Stimulated activated CD8-positive, alpha-beta memory T cell treated with anti-CD3 and anti-CD28 coated beads, Interleukin-7, amount 100 ng/mL, for 4 hours (primary cell): Measurements from ENCODE around the gene ARHGAP8.
"Not testable (repeated sequence)": the region's sequence is repeated elsewhere in the genome, so short reads cannot be mapped to it uniquely, and the experiment has no call there.

ENCODE experiments used
- DNase-seq, 2 donors: peaks; one replicate each; pipeline ENCODE4 v3.0.0-alpha.2; 2020; ENCODE audit warnings: low read depth in 2 of 2

Gene ARHGAP8

DNA sequence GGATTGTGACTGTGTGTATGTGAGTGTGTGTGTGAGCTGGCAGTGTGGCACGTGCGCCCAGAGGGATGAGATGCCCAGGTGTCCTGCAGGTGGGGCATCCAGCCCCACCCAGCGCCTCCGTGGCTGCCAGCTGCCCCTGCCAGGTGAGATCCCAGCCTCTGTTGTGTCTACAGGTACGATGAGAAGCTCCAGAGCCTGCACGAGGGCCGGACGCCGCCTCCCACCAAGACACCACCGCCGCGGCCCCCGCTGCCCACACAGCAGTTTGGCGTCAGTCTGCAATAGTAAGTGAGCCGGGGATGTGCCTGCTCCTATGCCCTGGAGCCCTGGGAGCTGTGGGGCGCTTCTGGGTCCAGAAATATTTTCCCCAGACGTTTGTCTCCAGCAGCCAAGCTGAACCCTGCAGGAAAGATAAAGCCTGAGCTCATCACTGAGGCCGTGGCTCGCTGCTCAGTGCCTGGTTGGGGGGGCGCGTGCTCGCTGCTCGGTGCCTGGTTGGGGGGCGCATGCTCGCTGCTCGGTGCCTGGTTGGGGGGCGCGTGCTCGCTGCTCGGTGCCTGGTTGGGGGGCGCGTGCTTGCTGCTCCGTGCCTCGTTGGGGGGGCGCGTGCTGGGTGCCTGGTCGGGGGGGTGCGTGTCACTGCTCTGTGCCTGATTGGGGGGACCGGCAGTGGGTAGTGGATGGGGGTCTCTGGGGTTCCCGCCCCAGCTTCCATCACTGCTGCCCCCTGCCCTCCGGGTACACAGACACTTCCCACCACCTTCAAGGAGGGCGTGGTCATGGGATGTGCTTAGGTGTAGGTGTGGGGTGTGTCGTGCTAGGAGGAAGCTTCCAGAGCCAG lies 73.2 kb downstream of the ARHGAP8 start:
- no peak for DNase-seq

DNA sequence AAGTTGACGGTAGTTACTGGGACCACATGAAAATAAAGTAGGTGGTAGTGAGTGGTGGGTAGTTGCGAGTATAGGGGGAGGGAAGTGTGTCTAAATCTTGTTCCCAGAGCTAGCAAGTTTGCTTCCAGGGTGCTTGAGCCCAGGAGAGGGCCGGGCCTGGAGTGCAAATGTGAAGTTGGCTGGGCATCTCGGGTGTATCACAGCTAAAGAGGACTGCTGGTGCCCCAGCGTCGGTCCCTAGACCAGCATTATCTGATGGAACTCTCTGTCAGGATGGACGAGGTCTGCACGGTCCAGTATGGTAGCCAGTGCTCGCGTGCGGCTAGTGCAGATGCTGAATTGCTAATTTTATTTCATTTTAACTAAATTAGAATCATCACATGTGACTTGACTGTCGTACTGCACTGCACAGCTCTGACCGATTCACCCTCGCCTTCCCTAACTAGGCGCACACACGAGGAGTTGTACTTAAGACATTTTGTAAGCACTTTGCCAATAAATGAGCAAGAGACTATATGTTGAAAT lies 75.4 kb downstream of the ARHGAP8 start:
- DNase-seq, result no peak

DNA sequence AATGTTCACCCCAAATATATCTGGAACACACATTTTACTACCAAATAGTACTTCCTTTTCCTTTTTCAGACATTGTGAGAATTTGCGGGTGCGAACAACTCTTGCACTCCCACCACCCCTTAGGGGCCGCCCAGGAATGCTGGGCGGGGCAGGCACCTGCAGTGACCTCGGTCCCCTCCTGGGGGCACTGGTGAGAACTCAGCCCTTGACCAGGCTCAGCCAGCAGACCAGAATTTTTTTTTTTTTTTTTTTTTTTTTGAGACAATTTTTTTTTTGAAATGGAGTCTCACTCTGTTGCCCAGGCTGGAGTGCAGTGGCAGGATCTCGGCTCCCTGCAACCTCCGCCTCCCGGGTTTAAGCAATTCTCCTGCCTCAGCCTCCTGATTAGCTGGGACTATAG lies 75.8 kb downstream of the ARHGAP8 start:
- DNase-seq, result no peak

DNA sequence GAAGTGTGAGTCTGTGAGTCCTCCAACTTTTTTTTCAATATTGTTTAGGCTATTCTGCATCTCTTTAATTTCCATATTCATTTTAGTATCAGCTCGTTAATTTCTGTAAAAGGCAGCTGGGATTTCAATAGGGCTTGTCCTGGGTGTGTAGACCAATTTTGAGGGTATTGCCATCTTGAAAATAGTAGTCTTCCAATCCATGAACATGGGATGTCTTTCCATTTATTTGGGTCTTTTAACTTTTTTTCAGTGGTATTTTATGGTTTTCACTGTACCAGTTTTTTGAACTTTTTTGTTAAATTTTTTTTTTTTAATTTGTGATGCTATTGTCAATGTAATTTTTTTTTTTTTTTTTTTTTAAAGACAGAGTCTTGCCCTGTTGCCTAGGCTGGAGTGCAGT lies 79.5 kb downstream of the ARHGAP8 start:
- DNase-seq, result no peak

DNA sequence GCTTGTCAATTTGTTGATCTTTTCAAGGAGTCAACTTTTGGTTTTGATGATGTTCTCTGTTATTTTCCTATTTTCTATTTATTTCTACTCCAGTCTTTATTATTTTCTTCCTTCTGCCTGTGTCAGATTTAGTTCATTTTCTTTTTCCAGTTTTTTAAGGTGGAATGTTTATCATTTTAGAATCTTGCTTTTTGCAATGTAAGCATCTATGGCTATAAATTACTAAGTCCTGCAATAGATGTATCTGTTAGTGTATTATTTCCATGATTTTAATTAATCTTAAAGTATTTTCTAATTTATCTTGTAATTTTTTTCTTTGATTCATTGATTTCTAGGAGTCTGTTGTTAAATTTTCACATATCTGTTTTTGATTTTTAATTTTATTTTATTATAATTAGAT lies 81.7 kb downstream of the ARHGAP8 start:
- DNase-seq, result no peak

DNA sequence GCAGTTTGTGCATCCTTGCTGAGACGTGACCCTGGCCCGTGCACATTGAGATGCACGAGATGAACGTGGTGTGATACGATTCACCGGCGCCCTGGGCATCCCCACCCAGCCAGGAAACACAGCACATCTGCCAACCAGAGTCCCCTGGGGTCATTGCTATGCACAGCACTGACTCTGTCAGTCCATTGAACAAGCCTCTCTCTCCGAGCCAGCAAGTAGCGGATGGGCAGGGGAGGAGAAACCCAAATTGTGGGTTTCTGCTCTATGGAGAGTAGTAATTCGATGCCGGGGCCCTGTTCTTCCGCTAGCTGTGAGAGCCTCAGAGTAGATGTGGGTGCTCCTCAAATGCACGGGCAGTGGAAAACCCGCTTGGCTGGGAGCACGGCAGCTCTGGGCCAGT lies 85.1 kb downstream of the ARHGAP8 start:
- DNase-seq, result no peak

DNA sequence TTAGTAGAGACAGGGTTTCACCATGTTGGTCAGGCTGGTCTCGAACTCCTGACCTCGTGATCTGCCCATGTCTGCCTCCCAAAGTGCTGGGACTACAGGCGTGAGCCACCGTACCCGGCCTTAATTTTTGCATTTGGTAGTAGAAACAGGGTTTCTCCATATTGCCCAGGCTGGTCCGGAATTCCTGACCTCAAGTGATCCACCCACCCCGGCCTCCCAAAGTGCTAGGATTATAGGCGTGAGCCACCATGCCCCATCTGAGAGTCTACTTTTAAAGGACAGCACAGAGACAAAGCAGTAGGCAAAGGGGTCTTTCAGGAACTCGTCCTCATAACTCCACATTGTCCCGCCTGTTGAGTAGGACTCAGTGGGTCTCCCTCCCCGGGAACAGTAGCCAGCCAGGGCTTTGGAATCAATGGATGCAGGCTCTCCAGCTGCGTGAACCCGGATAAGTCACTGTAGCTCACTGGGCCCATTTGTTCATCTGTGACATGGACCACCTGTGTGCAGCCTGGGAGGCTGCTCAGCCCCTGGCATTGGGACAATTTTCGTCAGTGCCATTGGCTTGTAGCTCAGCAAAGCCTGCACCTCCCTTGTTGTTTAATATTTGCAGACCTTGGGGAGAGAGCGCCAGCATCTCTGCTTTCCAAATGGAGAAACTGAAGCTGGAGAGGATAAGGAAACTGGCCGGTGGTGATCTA lies 86.1 kb downstream of the ARHGAP8 start:
- DNase-seq, result no peak

DNA sequence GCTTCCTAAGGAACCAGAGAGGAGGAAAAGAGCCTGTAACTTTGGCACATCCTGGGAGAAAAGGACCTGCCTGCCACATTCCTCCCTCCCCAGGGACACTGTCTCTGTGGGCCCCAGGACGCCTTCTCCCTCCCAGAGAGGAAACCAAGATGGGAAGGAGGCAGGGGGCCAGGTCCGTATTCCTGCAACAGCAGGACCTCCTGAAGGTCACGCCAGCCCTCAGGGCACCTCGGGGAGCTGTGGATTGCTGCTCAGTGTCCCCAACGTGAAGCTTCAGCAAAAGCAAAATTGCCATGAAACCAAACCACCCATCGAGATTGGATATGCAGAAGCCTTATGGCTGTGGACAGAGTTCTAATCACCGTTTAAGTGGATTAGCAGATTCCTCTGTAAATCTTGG lies 86.7 kb downstream of the ARHGAP8 start:
- DNase-seq, result no peak

DNA sequence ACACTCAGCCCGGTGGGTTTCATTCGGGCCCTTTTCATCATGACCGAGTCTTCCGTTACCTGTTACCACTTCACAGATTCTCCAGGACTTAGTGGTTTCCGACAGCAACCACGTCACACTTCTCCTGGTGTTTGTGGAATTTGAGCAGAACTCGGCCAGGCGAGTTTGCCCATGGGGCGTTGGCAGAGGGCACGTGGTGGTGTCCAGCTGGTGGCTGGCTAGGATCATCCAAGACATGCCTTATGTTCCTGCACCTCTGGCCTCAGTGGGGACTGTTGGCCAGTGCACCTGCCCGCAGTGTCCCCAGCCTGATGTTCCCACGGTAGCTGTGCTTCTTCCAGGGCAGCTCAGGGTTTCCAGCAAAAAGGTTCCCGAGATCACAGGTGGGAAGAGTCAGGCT lies 87.3 kb downstream of the ARHGAP8 start:
- no peak for DNase-seq

DNA sequence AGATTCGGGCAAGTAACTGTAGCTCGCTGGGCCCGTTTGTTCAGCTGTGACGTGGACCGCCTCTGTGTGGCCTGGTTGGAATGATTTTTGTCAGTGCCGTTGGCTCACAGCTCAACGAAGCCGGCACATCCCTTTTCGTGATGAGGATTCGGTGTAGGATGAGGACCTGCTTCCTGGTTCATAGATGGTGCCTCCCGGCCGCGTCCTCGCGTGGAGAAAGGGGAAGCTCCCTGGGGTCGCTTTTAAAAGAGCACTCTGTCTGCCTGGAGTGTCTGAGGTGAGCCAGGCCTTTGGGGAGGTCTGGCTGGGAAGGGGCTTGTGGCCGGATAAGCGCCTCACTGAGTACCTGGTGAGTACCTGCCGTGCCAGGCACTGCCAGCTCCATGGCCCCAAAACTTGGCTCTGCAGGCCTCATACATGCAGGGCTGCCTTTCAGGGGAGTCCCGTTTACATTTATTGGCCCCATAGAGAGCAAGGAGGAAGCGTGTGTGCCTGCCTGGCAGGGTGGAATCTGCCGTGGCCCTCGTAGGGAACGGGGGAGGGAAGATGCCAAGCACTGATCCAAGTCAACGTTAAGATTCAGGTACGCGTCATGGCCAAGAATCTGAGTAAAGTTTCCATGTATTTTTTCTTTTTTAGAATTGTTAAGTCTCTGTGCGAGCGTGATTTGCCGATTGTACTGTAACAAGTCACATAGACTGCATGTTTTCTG lies 88.4 kb downstream of the ARHGAP8 start:
- DNase-seq, result no peak

DNA sequence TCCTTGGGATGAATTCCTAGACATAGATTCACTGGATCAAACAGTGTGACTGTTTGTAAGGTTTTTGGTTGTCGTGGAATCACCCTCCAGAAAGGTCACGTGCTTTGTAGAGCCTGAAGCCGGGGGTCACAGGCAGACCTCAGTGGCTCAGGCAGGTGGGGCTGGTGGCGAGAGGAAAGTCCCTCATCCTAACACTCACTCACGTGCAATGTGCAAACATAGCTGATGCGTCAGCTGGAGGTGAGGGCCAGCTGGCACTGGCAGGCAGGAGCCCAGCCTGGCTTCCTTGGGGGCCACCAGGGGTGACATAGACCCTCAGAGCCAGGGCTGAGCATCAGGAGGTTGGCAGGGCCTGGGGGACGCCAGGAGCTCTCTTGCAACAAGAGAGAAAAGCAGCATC lies 90.0 kb downstream of the ARHGAP8 start:
- DNase-seq, result no peak

DNA sequence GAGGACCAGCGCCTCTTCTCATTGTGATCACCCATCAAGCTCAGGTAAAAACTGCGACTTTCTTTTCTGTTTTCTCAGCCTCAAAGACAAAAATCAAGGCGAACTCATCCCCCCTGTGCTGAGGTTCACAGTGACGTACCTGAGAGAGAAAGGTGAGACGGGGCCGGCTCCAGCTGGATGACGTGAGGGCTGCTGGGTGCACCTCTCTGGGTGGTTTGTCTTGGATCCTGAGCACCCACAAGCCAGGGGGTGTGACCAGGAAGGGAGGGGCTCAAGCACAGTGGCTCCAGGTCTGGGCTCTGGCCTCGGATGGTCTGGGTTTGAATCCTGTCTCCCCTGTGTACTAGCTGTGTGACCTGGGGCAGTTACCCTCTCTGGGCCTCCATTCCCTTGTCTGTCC lies 92.8 kb downstream of the ARHGAP8 start:
- DNase-seq, result no peak

DNA sequence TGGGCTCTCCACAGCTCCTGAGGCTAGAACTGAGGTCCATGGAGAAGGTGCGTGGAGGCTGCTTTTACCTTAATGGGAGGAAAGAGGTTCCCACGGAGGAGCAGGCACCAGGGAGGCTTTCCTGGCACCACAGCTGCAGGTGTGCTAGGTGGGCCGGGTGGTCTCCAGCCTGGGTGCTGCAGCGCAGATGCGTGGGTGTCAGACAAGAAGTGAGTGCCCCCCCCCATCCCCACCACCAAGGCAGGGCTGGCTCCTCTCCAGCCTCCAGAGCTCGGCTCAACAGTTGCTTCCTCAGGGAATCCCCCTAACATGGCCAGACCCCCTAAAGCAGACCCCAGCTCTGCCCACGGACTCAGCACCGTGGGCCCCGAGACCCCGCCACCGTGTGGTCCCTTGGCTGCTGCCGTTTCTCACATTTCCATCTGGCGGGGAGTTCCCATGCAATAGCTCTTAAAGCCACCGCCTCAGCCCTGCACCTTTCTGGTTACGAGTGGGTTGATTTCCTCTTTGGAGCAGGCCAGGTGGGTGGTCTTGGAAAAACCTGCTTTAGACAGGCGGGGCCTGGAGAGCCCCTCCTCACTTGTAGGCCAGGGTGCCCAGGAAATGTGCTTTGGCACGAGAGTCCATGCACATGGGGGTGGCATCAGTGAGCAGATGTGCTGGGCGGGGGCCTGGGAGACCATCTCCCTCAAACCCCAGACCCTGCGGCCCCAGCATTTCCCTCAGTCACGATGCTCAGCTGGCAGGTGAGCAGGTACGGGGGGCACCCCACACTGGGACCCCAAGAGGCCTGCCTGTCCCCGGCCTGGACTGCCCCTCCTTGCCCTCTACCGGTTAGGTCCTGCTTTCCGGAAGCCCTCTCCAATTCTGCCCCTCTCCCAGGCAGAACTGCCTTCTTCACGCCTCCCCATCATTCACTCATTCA lies 93.7 kb downstream of the ARHGAP8 start:
- DNase-seq, result no peak

DNA sequence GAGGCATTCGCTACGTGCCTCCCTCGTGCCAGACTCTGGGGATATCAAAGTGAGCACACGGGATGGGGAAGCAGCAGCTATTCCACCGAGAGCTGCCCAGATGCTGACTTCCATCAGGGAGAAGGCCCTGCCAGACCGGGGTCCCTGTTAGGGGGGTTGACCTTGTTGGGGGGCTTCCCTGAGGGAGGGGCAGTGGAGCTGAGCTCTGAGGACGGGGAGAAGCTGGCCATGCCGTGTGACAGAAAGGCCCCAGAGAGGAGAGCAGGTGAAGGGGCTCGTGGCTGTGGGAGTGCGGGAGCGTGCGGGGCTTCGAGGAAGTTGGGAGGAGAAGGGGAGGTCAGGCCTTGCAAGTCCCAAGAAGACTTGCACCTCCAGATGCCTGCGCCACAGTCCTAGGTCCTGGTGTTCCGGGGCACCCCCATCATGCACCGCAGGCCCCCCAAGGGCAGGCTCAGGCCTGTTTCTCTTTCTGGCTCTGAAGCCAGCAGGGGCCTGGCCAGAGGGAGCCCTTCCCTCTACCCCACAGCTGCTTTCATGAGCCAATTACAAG lies 94.4 kb downstream of the ARHGAP8 start:
- DNase-seq, result no peak

DNA sequence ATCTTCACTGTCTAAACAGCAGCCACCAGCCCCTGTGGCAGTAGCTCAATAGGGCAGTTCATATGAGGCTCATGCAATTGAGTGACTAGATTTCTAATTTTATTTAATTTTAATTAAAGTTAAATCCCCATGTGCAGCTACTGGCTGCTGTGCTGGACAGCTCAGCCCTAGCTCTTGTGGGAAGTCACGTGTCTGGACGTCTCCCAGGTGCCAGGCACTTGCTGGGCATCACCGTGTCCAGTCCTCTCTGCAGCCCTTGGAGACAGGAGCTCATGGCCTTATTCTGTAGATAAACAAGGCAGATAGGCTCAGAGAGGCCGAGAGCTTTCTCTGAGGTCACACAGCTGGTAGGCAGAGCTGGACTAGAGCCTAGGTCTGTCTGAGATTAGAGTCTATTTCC lies 95.0 kb downstream of the ARHGAP8 start:
- no peak for DNase-seq

DNA sequence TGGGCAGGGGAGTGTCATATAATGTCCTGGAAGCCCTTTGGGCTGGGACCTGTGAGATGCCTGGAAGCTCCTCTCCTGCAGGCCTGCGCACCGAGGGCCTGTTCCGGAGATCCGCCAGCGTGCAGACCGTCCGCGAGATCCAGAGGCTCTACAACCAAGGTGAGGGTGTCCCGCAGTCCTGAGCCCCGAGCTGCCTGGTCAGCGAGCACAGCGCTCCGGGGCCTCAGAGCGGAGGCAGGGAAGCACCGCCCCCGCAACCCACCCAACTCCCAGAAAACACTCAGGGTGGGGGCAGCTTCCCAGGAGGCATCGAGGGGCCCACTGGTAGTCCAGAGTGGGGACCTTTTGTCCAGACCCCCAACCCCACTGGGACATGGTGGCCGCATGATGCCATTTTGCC lies 95.5 kb downstream of the ARHGAP8 start:
- DNase-seq, result no peak

DNA sequence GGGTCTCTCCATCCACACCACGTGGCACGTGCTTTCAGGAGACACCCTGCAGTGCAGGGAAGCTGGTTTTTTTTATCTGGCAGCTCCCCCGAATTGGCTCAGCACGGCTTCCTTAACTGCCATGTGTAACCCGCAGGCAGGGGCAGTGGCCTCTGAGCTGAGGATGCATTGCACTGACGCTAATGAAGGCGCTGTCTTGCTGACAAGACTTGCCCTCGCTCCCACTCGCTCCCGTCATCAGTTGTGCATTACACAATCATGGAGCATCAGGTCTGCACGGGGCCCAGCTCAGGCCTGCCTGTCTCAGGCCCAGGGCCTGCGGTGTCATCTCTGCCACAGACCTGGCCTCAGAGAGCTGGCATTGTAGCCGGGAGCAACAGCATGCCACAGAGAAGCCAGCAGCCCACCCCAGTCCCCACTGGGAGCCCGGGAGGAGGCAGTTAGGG lies 95.9 kb downstream of the ARHGAP8 start:
- DNase-seq, result no peak

DNA sequence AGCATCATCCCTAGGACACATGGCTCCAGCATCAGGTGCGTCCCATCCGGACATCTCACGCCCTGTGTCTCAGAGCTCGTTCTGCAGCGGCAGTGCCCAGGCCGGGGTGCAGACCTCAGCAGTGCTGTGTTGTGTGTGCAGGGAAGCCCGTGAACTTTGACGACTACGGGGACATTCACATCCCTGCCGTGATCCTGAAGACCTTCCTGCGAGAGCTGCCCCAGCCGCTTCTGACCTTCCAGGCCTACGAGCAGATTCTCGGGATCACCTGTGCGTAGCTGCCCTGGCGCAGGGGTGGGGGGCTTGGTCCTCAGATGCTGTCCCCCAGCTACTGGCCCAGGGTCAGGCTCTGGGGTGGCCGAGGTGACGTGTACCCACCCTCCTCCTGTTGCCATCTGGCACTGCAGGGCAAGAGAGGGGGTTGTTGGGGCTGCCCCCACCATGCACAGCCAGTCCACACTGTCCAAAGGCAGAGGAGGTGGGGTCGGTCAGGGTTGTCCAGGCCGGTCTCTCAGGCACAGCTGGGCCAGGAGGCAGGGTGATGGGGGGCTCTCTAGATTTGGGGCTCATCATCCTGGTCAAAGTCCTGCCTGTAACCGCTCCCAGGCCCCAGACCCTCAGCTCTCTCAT lies 96.5 kb downstream of the ARHGAP8 start:
- no peak for DNase-seq

DNA sequence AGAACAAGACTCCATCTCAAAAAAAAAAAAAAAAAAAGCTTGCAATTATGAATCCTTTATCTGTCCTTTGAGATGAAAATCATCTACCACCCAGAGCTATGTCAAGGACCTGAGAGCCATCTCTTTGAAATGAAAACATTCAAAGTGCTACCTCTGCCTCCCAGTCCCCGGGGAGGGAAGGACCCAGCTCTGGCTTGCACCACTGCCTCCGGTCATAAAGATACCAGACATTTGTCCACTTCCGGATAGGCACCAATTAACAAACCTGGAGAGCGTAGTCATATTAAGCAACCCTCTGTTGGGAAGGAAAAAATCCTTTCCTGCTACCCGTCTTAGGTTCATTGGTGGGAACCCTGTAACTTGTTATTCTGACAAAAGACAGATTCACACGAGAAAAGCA lies 98.6 kb downstream of the ARHGAP8 start:
- no peak for DNase-seq

DNA sequence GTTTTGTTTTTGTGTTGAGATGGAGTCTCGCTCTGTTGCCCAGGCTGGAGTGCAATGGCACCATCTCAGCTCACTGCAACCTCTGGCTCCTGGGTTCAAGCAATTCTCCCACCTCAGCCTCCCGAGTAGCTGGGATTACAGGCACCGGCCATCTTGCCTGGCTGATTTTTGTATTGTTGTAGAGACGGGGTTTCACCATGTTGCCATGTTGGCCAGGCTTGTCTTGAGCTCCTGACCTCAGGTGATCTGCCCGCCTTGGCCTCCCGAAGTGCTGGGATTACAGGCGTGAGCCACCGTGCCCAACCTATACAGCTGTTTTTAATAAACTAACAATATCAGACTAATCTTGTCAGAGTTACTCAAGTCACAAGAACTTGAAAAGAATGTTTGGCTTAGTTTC lies 102.3 kb downstream of the ARHGAP8 start:
- DNase-seq, result not testable (repeated sequence)

DNA sequence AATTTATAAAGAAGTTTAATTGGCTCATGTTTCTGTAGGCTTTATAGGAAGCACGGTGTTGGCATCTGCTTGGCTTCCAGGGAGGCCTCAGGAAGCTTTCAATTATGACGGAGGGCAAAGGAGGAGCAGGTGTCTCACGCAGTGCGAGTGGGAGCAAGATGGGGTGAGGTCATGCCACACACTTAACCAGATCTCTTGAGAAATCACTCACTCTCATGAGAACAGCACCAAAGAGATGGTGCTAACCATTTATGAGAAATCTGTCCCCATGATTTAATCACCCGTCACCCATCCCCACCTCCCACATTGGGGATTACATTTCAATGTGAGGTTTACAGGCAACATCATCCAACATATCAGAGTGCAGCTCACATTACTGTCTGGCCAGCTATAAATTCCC lies 103.5 kb downstream of the ARHGAP8 start:
- DNase-seq, result no peak
